Stimulated activated CD4-positive, alpha-beta T cell treated with anti-CD3 and anti-CD28 coated beads, Interleukin-1b, Interleukin-23, amount 100 ng/mL, for 24 hours (primary cell): ENCODE measurements around the gene GNPNAT1.

Experiments used
- DNase-seq, 4 experiments: peaks; one replicate each; pipeline ENCODE4 v3.0.0-alpha.2; 2020; ENCODE audit warnings: low read depth in 4 of 4, low spot score in 1 of 4

Gene GNPNAT1

DNA sequence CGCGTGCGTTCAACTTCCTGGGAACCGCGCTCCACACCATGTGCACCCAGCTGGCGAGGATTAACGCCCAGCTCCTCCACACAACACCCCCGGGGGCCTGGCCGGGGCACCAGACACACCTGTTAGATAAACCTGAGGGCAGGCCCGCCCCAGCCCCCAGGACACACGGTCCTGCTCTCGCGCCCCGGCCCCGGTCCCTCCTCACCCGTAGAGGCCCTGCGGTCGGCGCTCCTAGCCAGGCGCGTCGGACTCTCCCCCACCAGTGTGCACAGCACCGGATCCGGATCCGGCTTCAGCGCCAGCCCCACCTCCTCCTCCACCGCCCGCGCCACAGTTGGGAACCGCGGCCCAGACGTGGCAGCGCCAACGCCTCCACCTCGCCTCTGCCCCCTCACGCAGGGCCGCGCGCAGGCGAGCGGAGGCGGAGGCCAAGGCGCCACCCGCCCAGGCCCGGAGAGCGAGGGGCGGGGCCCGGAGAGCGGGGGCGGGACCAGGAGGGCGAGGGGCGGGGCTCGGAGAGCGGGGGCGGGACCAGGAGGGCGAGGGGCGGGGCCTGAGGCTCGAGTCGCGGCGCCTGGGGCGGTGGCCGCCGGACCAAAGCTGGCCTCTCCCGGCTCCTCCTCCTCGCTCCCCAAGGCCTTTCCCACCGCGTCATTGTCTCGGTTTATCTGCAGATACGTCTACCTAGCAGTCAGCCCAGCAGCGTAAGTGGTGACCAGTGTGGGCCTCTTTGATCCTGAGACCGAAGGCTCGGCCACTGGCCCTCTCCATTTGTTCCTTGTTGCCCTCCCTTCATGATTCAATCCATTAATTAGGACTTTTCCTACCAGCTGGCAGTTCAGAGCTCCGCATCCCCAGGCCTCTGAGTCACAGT is at the start of gene GNPNAT1:
Gene GNPNAT1, minus strand, starts transcription at position 385 of the 874 bp plus-strand sequence. CDS start 6,957 bp downstream, outside the sequence.
- peak; percentile 40 to 75 (median 62) for DNase-seq

GRCh38 chr14:52840877-52841276 is 49.5 kb upstream of the GNPNAT1 start:
- no peak for DNase-seq

DNA sequence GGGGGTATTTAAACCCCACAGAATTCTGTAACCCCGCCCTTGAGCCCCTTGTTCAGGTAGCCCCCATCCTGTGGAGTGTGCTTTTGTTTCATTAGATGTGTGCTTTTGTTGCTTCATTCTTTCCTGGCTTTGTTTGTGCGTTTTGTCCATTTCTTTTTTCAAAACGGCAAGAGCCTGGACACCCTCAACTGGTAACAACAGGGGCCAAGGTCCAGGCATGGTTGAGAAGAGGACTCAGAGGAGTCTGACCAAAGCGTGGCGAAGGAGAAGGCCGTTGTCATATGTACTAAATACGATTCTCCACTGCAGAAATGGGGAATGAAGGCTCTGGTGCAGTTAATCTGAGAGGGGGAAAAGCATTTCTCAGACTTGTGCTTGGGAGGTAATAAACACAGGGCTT is 46.0 kb upstream of the GNPNAT1 start:
- no peak for DNase-seq

GRCh38 chr14:52836063-52836462 is 44.7 kb upstream of the GNPNAT1 start:
- DNase-seq = no peak

DNA sequence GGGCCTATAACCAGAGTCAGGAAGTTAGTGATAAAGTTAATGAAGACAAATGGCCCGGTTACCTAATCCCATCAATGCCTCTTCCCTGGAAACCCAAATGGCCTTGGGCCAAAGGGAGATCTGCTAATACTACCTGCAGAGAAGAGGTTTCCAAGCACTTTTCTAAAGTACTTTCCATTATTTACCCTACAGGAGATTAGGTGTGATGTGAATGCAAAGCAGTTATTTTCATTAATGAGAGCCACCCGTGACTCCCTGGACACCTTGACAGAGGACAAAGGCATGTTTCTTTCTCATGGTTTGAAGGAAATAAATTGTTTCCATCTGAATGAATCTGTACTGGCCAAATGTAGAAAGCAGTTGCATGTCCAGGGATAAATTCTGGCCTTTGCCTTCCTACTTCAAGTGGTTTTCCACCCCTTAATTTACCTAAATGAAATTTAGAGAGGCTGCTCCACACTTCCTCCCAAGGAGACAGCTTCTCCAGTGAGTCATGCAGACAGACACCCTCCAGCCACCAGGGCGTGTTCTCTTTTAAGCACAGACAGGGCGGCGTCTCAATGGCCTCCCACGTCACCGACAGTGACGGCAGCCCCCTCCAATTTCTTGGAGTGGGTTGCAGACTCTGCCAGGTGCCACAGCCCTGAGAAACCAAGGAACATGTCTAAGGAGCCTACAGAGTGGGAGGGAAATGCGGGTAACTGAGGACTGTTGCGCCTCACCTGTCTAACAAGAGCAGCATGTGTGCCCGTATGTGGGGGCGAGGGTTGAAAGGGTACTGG is 43.9 kb upstream of the GNPNAT1 start:
- DNase-seq = no peak

- no peak for DNase-seq
Observed at GRCh38 chr14:52834440-52834842, 43.0 kb upstream of the GNPNAT1 start.

GRCh38 chr14:52833891-52834290 is 42.5 kb upstream of the GNPNAT1 start:
- no peak for DNase-seq

- DNase-seq = no peak
Observed at GRCh38 chr14:52829527-52830185, 38.2 kb upstream of the GNPNAT1 start.

DNA sequence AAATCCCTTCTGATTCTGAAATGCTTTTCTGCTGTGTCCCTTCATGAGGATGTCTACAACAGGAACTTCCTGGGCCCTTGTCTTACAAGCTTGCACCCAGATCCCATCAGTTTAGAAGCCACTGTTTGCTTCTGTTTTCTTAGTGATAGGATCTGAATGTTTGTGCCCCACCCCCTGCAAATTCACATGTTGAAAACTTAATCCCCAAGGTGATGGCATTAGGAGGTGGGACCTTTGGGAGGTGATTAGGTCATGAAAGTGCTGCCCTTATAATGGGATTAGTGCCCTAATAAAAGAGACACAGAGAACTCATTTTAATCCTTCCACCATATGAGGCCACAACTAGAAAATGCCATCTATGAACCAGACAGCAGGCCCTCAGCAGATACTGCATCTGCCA is 36.0 kb upstream of the GNPNAT1 start:
- no peak for DNase-seq

DNA sequence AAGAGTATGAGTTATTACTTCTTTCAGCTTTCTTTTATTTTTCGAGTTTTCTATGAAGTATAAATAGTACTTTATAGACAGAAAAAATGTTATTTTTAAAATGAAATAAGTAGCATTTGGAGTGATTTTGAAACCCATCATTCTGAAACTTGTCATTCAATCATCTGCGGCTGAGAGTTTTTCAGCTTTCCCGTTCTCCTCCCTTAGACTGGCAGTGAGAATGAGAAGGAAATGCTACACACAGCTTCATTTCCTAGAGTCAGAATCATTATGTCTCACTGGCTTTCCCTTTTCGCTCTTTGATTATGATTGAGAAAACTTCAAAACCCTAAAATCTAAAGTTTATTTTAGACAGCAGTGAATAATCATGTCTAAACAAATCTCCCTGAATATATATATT is 33.7 kb upstream of the GNPNAT1 start:
- DNase-seq = no peak

DNA sequence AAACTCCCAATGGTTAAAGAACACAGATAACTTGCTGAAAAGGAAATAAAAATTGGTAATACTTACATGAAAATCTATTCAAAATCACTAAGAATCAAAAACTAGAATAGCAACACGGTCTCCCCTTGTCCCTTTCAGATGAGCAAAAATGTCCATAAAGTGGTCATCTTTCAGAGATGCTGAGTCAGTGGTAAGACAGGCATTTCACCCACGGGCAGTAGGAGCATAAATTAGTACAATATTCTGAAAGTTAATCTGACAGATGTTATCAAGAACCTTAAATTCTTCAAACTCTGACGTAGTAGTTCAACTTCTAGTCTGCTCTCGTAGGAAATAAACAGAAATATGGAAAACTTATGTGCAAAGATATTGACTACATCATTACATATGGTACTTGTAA is 33.1 kb upstream of the GNPNAT1 start:
- DNase-seq = no peak

DNA sequence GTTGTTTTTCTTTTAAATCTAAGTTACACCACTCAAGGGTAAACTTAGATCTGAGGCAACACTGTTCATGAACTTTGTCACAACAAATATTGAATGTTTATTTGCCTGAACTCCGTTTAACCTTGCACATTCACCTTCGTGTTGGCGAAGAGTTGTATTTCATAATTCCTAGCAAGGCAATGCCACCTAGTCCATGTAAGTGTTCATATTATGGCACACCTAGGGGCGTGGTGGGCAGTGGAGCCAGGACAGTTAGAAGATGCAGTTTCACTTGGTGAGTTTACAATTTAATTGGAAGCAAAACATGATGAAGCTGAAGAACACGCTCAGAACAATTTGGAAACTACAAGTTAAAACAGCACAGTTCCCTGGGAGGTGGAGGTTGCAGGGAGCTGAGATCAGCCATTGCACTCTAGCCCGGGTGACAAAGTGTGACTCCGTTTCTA is 30.4 kb upstream of the GNPNAT1 start:
- DNase-seq = no peak

DNA sequence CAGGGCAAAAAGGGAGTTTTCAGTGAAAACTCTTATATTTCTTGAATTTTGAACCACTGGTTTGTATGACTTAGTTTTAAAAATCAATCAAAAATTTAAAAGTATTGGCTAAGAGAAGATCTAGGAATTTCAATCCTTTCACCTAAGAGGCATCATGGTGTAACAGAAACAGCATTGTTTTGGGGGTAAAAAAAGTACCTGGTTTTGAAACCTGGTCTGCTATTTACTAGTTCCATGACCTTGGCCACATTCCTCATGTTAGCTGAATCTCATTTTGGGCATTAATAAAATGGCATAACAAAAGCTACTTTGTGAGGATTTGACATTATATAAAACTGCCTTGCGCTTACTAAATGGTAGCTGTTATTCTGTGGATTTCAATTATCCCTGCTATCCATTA is 16.7 kb upstream of the GNPNAT1 start:
- DNase-seq = no peak

DNA sequence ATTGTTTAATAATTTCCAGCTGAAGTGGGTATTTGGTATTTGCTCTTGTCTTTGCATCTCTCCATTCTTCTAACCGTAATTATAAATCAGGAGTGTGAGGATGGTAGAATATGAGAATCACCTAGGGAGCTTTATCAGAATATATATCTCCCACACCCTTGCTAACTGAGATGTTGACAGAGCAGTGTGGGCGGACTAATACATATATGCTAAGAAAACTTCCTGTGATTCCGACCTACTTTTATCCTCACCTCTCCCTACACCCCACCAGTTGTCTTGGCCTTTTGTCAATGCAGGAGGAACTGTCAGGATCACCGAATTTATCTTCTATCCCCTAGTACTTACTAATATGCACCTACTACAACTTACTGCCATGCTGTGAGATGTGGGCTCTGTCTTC is 14.7 kb upstream of the GNPNAT1 start:
- DNase-seq = no peak

DNA sequence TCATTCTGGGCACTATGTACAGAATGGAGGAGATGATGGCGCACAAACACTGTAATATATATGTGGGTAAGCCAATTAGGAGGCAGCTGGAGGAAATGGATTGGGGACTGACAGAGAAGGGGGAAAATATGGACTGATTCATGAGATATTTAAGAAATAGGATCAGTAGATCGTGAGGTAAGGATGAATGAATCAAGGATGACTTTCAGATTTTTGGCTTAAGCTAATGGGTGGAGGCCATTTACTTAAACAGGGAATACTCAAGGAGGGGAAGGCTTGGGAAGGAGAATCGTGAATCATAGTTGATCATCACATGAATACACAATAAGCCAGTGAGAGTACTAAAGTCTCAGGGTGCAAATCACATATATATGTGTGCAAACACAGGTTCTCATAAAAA is 11.2 kb upstream of the GNPNAT1 start:
- DNase-seq = no peak

GRCh38 chr14:52801014-52801712 is 9.8 kb upstream of the GNPNAT1 start:
- no peak for DNase-seq

DNA sequence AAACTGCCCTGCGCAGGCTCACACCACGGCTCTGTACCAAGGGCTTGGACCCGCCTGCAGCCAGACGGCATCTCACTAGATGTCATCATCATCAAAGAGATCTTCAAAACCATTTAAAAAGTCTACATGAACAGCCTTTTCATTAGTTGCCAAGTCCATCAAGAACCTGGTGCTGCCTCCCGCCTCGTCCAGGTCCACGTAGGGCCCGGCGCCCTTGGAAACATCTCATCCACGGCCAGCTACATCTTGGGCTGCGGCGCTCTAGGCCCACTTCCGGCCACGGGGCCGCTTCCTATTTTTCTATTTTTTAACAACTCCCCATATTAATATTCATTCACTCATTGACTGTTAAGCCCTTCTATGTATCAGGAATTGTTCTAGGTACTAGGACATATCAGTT is 7.4 kb upstream of the GNPNAT1 start:
- no peak for DNase-seq

DNA sequence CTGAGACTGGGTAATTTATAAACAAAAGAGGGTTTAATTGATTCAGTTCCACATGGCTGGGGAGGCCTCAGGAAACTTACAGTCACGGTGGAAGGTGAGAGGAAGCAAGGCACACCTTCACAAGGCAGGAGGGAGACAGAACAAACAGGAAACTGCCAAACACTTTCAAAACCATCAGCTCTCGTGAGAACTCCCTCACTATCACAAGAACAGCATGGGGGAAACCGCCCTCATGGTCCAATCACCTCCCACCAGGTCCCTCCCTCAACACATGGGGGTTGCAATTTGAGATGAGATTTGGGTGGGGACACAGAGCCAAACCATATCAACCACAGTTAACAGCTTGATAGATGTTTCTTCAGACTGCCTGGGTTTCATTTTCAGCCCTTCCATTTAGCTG is 6.2 kb upstream of the GNPNAT1 start:
- DNase-seq = no peak

- no peak for DNase-seq
Observed at GRCh38 chr14:52793061-52793460, 1.7 kb upstream of the GNPNAT1 start.

- DNase-seq = no peak
Observed at GRCh38 chr14:52792097-52792415, 649 bp upstream of the GNPNAT1 start.

DNA sequence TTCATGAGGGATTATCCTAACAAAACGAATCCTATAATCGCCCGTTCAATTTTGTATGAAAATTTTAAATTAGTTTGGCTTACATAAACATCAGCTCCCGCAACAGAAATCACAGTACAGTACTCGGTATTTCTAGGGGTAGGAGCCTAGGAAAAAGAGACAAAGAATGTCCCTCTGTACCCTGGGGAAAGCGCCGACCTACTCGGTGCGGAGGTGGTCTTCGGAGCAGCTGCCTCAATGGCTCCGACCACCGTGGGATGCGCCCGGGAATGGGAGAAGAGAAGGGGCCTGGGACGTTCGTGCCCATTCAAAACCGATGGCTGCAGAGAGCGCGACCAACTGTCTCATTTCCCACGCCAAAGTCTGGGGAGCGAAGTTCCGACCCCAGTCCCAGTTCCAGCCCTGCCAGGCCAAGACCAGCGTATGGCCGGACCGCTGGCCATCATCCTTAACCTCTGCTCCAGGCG is 618 bp downstream of the GNPNAT1 start:
- DNase-seq = no peak
